ENCODE measurements around the gene MYOZ1. TPM values are rescaled to one million over a fixed set of nuclear protein-coding genes. Genes with fewer than 3 reads are reported as not detected.
A peak's percentile ranks its signal among the peaks of the same experiment; 100 is the strongest.
"Not testable (repeated sequence)": the region's sequence is repeated elsewhere in the genome, so short reads cannot be mapped to it uniquely, and the experiment has no call there.

Gene MYOZ1
- polyA plus RNA-seq, 6 donors from 2014 or later: not detected

DNA sequence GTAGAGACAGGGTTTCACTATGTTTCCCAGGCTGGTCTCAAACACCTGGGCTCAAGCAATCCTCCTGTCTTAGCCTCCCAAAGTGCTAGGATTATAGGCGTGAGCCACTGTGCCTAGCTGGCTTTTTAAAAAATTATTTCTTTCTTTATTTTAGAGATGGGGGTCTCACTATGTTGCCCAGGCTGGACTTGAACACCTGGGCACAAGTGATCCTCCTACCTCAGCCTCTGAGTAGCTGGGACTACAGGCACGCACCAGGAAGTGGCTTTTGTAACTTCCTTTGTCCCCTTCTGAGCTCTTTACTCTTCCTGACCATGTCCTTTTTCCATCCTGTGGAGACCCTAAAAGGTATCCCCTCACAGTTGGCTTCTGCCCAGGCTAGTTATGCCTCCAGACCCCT lies 2.1 kb upstream of the MYOZ1 start:
- Mint-ChIP-seq H3K27me3 (peaks cover 0 to 14% (median 8%) of the 10 kb centered on the region in 3 donors), H3K9me3 (no peaks in the 10 kb centered on the region), H3K4me3 (no peak overlapping the region), H3K27ac (peak overlapping the region in 1 of 6 donors; percentile 39), H3K4me1 (peaks cover 7 to 24% (median 22%) of the 10 kb centered on the region in 3 donors), H3K36me3 (no peaks in the 10 kb centered on the region)
- ATAC-seq (ENCODE audit: low read depth in 2 of 2) (no peak), DNase-seq (no peak)

DNA sequence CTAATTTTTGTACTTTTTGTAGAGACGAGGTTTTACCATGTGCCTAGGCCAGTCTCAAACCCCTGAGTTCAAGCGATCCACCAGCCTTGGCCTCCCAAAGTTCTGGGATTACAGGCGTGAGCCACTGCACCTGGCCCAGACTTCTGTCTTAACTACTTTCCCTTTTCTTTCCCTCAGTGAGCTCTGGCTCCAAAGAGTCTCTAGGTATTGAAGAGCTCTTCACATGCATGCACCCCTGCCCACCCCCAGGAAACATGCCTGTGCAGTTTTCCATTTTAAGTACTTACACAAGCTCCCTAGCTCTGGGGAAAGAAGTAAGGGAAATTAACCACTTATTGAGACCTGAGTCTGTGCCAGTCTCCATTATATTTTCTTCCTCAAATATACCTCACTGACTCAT lies 2.0 kb downstream of the MYOZ1 start:
- Mint-ChIP-seq H3K9me3 (no peaks in the 10 kb centered on the region), H3K4me3 (no peak overlapping the region), H3K36me3 (no peaks in the 10 kb centered on the region), H3K27ac (no peak overlapping the region), H3K4me1 (peaks cover 0 to 10% (median 5%) of the 10 kb centered on the region in 3 donors), H3K27me3 (peaks cover 0 to 11% (median 0%) of the 10 kb centered on the region in 3 donors)
- DNase-seq: no peak
- ATAC-seq (ENCODE audit: low read depth in 2 of 2): no peak

DNA sequence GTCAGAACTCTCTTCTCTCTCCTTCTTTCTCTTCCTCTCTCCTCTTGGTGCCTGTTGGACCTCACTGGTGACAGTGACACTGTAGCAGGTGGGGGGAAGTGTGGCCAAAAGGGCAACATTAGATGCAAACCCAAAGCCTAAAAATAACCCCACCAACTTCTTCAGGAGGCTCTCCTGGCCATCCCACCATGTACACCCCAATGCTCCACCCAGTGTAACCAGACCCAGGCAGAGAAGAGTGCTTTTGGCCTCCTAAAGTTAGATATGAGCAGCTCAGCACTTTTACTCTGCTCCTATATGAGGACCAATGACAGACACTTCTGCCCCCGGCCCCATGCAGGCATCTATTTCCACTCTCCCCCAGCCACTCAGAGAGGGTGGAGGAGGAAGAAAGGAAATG lies 5.5 kb downstream of the MYOZ1 start:
- Mint-ChIP-seq H3K9me3 (no peaks in the 10 kb centered on the region), H3K4me3 (no peak overlapping the region), H3K27ac (peak overlapping the region in 1 of 6 donors; percentile 24), H3K27me3 (peaks cover 0 to 6% (median 0%) of the 10 kb centered on the region in 3 donors), H3K36me3 (no peaks in the 10 kb centered on the region), H3K4me1 (no peaks in the 10 kb centered on the region)
- DNase-seq: no peak
- no peak for ATAC-seq (ENCODE audit: low read depth in 2 of 2)

DNA sequence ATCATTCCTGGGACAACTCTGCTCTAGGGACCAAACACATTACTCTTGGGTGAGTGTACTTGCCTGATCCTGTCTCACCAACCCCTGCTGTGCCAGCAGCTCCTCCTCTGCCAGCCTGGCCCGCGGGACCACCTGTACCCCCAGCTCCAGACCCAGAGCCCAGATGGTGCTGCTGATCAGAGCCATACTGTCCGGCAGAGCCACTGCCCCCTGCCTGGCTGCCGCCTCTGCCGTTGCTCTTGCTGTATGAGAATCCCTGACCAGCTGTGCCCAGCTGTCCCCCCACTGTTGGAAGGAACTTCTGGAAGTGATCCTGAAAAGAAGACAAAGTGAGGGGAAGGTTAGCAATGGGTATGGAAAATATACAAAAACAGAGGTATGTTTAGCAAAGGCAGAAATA lies 6.9 kb downstream of the MYOZ1 start:
- Mint-ChIP-seq H3K27me3 (peaks cover 0 to 6% (median 0%) of the 10 kb centered on the region in 3 donors), H3K36me3 (no peaks in the 10 kb centered on the region), H3K4me1 (no peaks in the 10 kb centered on the region), H3K9me3 (no peaks in the 10 kb centered on the region), H3K4me3 (no peak overlapping the region), H3K27ac (no peak overlapping the region)
- ATAC-seq (ENCODE audit: low read depth in 2 of 2) (no peak), DNase-seq (no peak)

DNA sequence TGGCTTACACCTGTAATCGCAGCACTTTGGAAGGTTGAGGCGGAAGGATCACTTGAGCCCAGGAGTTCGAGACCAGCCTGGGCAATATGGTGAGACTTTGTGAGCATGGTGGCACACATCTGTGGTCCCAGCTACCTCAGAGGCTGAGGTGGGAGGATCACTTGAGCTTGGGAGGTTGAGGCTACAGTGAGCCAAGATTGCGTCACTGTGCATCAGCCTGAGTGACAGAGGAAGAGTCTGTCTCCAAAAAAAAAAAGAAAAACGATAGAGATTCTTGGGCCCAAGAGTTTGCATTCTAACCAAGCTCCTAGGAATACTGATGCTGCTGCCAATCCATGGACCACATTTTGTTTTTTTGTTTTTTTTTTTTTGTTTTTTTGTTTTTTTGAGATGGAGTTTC lies 12.1 kb downstream of the MYOZ1 start:
- peaks cover 0 to 1% (median 0%) of the 10 kb centered on the region in 3 donors for H3K27me3 Mint-ChIP-seq

DNA sequence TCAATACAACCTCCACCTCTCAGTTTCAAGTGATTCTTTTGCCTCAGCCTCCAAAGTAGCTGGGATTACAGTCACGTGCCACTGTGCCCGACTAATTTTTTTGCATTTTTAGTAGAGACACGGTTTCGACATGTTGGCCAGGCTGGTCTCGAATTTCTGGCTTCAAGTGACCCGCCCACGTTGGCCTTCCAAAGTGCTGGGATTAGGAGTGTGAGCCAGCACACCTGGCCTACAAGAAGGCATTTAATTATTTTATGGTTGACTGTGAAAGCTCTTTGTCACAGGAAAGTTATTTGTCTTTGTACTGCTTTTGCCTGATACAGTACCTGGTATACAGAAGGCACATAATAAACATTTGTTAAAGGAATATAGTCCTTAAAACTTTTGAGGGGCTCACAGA lies 12.9 kb downstream of the MYOZ1 start:
- Mint-ChIP-seq H3K4me3 (peak overlapping the region in 1 of 8 donors; percentile 8), H3K4me1 (peaks cover 8 to 28% (median 15%) of the 10 kb centered on the region in 3 donors), H3K27me3 (no peaks in the 10 kb centered on the region), H3K27ac (no peak overlapping the region), H3K9me3 (no peaks in the 10 kb centered on the region), H3K36me3 (no peaks in the 10 kb centered on the region)
- no peak for ATAC-seq (ENCODE audit: low read depth in 2 of 2)
- DNase-seq: no peak

More for the DNA sequence above, 12.1 kb downstream of the MYOZ1 start:
- DNase-seq (no peak), ATAC-seq (ENCODE audit: low read depth in 2 of 2) (no peak)
- Mint-ChIP-seq H3K27ac (no peak overlapping the region), H3K36me3 (no peaks in the 10 kb centered on the region), H3K4me1 (peaks cover 8 to 28% (median 15%) of the 10 kb centered on the region in 3 donors), H3K4me3 (peak overlapping the region in 1 of 8 donors; percentile 29), H3K9me3 (no peaks in the 10 kb centered on the region)

DNA sequence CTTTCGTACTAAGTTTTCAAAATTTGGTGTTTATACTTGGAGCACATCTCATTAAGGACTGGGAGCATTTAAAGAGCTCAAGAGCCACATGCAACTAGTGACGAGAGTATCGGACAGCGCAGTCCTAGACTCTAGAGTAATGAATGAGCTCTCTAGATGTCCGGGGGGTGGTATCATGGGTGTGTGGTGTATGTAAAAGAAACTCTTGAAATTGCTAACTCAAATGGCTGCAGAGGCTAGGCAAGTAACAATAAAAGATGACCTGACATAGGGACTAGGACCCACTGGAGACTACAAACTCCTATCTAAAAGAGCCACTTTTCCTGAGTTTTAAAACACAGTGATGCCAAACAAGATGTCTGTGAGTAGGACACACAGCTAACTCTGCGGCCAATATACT lies 14.0 kb downstream of the MYOZ1 start:
- no peaks in the 10 kb centered on the region for H3K9me3 Mint-ChIP-seq
- peaks cover 8 to 28% (median 15%) of the 10 kb centered on the region in 3 donors for H3K4me1 Mint-ChIP-seq
- DNase-seq (no peak), ATAC-seq (ENCODE audit: low read depth in 2 of 2) (no peak)
- H3K4me3 Mint-ChIP-seq: peak overlapping the region in 5 of 8 donors; percentile 61 to 98 (median 95)
- H3K27ac Mint-ChIP-seq: peak overlapping the region in 3 of 6 donors; percentile 26 to 51 (median 41)
- no peaks in the 10 kb centered on the region for H3K27me3 Mint-ChIP-seq
- no peaks in the 10 kb centered on the region for H3K36me3 Mint-ChIP-seq

DNA sequence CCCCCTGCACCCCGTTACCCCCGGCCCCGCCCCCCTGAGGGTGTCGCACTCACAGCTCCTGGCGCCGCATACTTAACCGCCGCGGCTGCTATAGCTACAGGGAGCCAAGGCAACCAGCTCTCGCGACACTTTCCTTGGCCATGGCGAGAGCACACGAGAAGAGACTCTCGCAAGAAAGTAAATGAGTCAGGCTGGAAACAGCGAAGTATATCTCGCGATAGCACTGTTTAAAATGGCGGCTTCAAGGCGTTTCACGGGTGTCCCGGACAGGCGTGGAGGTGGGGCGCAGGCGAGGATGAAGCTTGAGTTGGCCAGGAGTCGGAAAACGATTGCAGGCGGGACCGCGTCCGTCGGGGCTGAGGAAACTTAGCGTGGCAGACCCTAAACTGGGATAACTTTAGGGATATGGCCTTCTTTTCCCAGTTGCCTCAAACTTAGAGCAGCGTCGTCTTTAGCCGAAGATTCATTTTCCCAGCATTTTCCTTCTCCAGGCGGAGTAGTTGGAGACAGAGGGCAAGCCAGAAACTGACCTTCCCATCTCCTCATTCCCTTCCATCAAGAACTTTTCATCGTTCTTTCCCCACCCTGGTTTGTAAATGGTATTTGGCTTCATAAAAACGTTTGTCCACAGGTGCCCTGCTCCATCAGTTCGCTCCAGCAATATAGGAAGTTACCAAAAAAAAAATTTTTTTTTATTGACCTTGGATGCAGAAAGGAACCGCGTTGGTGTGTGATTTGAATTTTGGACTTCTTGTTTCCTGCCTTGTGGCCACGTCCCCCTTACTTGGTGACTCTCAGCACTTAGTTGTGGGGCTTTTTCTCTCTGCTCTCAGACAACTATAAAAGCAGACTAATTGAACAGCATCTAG lies 15.2 kb downstream of the MYOZ1 start:
- no peaks in the 10 kb centered on the region for H3K27me3 Mint-ChIP-seq
- ATAC-seq (ENCODE audit: low read depth in 2 of 2) (peak; percentile 96 to 97), DNase-seq (peak; percentile 89)
- H3K36me3 Mint-ChIP-seq: no peaks in the 10 kb centered on the region
- peak overlapping the region; percentile 94 to 100 (median 98) for H3K4me3 Mint-ChIP-seq
- peak overlapping the region; percentile 95 to 100 (median 98) for H3K27ac Mint-ChIP-seq
- H3K9me3 Mint-ChIP-seq: no peaks in the 10 kb centered on the region
- peaks cover 8 to 28% (median 15%) of the 10 kb centered on the region in 3 donors for H3K4me1 Mint-ChIP-seq

DNA sequence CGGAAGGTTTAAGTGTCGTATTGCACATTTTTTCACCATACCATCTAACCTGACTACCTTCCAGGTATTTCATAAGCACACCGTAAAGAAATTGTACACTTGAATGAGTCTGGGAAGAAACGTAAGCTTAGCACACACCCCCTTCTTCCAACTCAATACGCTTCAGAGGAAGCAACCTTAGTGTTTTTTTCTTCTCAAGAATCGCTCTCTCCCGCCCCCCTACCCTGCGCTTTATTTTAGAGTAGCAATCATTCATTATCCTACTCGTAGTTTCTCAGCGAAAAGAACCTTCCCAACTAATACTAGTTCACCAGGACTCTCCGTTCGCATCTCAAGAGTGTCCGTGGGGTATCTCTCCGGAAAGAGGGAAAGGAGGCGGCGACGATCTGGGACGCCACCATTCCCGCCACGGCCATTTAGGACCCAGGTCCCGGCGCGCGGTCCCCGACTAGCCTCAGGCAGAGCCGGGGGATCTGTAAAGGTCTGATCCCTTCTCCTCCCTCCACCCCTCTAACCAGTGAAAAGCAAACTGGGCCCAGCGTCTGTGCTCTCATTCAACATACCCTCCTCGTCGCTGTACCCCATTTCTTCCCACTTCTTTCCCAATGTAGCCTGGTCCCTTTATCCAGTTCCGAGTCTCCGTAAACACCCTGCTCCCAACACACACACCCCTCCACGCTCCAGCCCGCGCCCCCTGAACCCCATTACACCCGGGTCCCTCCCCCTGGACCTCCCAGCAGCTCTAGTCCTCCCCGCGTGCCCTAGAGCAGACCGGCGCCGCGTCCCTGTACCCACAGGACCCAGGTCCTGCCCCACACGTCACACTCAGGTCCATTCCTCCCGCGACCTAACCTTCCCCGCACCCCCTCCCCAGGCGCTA lies 16.0 kb downstream of the MYOZ1 start:
- ATAC-seq (ENCODE audit: low read depth in 2 of 2) (peak; percentile 48 to 52), DNase-seq (no peak)
- no peaks in the 10 kb centered on the region for H3K9me3 Mint-ChIP-seq
- no peaks in the 10 kb centered on the region for H3K36me3 Mint-ChIP-seq
- H3K27me3 Mint-ChIP-seq: no peaks in the 10 kb centered on the region
- H3K4me3 Mint-ChIP-seq: peak overlapping the region; percentile 94 to 100 (median 98)
- peaks cover 8 to 28% (median 15%) of the 10 kb centered on the region in 3 donors for H3K4me1 Mint-ChIP-seq
- peak overlapping the region; percentile 90 to 100 (median 96) for H3K27ac Mint-ChIP-seq

DNA sequence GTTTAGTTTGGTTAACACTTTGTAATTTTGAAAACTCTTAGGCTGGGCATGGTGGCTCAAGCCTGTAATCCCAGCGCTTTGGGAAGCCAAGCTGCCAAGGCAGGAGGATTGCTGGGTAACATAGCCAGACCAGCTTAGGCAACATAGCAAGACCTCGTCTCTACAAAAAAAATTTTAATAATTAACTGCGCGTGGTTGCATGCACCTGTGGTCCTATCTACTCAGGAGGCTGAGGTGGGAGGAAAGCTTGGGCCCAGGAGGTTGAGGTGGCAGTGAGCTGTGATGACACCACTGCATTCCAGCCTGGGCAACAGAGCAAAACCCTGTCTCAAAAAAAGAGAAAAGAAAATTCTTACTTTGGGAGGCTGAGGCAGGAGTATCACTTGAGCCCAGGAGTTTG lies 18.2 kb downstream of the MYOZ1 start:
- no peak for ATAC-seq (ENCODE audit: low read depth in 2 of 2)
- Mint-ChIP-seq H3K9me3 (no peaks in the 10 kb centered on the region), H3K27ac (no peak overlapping the region), H3K4me3 (peak overlapping the region in 1 of 8 donors; percentile 51), H3K4me1 (peaks cover 8 to 28% (median 15%) of the 10 kb centered on the region in 3 donors), H3K36me3 (no peaks in the 10 kb centered on the region), H3K27me3 (no peaks in the 10 kb centered on the region)
- DNase-seq: no peak

DNA sequence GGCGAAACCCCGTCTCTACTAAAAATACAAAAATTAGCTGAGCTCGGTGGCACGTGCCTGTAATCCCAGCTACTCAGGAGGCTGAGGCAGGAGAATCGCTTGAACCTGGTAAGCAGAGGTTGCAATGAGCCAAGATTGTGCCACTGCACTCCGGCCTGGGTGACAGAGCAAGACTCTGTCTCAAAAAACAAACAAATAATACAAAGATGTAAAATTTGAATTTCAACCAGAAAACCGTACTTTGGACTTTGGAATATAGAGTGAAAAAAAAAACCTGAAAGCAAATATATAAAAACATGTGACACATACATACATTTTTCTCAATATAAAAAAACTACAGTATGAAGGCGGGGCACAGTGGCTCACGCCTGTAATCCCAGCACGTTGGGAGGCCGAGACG lies 20.3 kb downstream of the MYOZ1 start:
- ATAC-seq (ENCODE audit: low read depth in 2 of 2); H3K9me3 Mint-ChIP-seq; DNase-seq; H3K36me3 Mint-ChIP-seq; H3K4me3 Mint-ChIP-seq; H3K27me3 Mint-ChIP-seq; H3K27ac Mint-ChIP-seq: not testable (repeated sequence)
- H3K4me1 Mint-ChIP-seq: peaks cover 3 to 11% (median 7%) of the 10 kb centered on the region in 3 donors

DNA sequence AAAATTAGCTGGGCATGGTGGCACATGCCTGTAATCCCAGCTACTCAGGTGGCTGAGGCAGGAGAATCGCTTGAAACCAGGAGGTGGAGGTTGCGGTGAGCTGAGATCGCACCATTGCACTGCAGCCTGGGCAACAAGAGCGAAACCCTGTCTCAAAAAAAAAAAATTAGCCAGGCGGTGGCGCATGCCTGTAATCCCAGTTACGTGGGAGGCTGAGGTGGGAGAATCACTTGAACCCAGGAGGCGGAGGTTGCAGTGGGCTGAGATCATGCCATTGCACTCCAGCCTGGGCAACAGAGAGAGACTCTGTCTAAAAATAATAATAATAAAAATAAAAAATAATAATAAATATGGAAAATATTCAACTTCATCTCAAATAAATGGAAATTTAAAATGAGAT lies 24.1 kb downstream of the MYOZ1 start:
- ATAC-seq (ENCODE audit: low read depth in 2 of 2); H3K4me3 Mint-ChIP-seq; H3K4me1 Mint-ChIP-seq; H3K27ac Mint-ChIP-seq; H3K27me3 Mint-ChIP-seq; DNase-seq; H3K9me3 Mint-ChIP-seq; H3K36me3 Mint-ChIP-seq: not testable (repeated sequence)

DNA sequence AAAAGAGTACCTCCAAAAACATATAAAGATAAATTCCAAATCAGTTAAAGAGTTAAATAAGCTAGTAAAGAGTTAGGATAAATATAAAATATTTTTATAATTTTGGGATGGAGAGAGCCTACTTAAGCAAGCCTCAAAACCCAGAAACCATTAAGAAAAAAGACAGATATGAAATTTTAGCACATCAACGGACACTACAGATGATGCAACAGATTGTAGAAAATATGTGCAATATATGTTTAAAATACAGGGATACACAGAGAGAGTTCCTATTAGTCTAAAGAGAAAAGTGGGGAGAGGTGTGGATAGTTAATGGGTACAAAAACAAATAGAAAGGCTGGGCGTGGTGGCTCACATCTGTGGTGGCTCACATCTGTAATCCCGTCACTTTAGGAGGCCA lies 26.6 kb downstream of the MYOZ1 start:
- DNase-seq (no peak), ATAC-seq (ENCODE audit: low read depth in 2 of 2) (no peak)
- no peaks in the 10 kb centered on the region for H3K27me3 Mint-ChIP-seq
- H3K4me3 Mint-ChIP-seq: no peak overlapping the region
- no peaks in the 10 kb centered on the region for H3K36me3 Mint-ChIP-seq
- H3K27ac Mint-ChIP-seq: no peak overlapping the region
- no peaks in the 10 kb centered on the region for H3K4me1 Mint-ChIP-seq
- H3K9me3 Mint-ChIP-seq: no peaks in the 10 kb centered on the region

Measured in naive B cell (primary cell).